Measurements from ENCODE around the gene MT1X.
"Not testable (repeated sequence)": the region's sequence is repeated elsewhere in the genome, so short reads cannot be mapped to it uniquely, and the experiment has no call there.

Gene MT1X

DNA sequence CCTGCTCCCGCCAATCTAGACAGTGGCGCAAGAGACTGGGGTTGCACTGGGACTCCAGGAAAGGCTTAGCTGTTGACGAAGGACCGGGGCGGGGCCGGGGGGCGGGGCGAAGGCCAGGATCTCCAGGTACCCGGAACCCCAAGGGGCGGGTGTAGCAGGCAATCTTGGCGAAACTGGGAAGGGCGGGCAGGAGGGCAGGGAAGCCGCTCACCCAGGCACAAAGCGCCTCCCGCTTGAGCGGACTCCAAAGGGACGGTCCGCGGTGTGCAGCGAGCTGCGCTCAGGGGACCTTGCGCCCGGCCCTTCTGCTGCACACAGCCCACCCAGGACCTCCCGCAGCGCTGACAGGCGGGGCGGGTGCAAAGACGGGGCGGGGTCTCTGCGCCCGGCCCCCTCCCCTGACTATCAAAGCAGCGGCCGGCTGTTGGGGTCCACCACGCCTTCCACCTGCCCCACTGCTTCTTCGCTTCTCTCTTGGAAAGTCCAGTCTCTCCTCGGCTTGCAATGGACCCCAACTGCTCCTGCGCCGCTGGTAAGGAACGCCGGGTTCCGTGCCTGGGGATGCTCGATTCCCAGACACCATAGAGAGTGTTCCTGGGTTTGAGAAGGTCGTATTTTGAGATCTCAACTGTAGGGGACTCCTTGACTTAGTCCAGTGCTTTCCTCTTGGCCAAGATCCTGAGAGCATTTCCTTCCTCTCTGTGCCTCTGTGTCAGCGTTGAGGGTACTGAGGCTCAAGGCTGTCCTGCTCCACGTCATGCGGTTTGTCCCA, 24.5 kb upstream of the MT1X start, which contains the start of gene MT1F:
Gene MT1F (plus strand): TSS at position 405 of the 772 bp plus-strand sequence. CDS start 100 bp downstream, at position 505.
- peak; percentile 18 to 63 for DNase-seq

DNA sequence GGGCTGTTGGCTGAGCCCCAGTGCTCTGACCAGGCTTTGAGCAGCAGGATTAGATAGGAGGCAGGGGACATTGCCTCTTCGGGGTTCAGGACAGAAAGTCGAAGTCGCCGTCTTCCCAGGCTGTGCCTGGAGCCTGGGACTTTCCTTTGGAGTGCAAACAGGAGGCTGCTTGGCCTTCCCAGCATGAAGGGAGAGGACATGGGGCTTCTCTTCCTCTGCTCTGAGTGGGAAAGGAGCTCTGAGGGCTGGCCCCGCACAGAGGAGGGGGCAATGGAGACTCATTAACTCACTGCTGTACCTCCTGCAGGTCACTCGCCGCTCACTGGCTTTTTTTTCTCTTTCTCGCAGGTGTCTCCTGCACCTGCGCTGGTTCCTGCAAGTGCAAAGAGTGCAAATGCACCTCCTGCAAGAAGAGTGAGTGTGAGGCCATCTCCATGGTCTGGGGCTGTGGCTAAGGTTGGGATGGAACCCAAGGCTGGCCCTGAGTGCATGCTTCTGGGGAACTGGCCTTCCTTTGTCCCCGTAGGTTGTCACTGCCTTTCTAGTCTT, 23.9 kb upstream of the MT1X start:
- DNase-seq: no peak

DNA sequence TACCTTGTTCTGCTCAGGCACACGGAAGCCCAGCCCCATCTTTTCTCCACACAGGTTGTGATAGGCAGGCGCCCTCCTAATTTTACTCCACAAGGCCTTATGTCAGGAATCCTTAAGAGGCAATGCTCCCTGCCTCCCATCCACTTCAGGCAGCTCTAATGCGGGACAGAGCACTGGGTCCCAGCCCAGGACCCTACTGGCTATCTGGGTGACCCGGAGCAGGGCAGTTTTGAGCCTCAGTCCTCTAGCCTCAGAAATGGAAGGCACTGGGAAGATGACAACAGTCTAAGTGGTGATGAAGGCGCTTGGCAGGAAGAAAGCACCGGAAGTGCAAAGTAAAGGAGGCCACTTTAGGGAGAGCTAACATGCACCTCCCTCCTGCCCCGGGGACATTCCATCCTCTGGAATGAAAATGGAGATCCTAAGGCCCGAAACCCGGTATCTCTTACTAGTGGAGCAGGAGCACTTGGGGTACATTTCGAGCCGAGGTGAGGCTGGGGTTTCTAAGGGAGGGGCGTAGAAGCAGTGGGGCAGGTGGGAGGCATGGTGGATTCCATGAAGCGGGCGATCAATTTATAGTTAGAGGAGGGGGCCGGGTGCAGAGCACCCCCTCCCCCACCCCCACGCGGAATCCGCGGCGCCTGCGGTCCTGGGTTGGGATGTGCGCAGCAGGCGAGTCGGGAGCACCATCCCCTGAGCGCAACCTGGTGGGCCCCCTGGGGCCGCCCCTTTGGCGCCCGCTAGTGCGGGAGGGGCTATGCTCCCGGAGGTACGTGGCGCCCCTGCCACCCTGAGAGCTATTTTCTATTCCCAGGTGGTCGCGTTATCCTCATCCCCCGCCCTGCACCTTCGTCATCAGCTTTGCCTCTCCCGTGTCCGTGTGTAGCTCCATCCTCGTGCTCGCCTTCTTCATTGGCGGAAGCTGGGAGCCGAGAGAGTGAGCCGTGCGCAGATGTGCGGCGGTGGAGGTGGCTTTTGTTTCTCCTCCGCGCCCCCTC, 19.6 kb upstream of the MT1X start:
- no peak for DNase-seq

DNA sequence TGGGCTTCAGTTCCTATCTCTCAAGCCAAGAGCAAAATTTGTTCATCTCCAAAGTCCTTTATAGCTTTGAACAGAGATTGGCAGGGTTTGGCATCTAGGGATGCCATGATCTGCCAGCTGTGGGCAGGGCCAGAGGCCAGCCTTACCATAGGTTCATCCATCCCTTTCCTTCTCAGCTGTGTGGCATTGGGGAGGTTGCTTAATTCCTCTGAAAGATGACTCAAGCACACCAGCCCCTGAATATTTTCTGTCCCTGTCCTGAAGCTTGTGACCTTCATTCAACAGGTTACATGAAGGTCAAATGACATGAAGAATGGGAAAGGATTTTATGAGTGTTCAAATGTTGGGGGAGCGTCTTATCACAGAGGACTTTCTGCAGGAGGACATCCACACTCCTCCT, 17.8 kb upstream of the MT1X start:
- no peak for DNase-seq

DNA sequence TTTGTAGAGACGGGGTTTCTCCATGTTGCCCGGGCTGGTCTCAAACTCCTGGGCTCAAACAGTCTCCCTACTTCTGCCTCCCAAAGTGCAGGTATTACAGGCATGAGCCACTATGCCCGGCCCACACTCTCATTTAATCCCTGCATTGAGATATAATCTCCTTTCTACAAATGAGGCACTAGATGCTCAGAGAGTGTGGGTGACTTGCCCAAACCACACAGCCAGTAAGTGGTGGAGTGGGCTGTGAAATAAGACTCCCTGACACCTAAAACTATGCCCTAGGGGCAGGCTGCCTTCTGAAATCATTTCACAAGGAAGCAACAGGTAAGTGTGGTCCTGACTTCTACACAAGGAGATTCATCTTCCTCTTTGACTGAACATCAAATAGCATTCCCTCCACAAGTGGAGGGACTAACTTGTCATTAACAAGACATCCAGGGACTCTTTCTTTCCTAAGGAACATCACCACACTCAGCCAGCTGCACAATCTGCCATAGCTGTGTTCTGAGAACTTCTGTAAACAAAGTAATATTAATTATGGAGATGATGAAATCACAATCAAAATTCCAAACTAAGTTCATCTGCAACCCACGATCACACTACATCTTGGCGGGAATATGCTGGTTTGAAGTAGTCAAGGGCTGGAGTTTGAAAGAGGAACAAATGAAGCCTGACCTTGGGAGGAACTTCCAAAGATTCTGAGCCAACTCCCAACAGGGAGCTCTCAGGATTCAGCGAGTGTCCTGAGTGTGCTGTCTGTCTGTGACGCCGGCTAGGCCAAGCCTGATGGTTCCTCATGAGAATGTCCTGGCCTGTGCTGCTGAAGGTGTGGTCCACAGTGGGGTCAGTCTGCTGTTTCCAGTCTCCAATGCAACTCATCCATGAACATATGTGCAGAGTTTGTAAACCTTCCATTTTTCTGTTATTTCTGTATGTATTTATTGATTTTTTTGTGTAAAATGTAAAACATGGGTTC, 16.7 kb upstream of the MT1X start:
- not testable (repeated sequence) for DNase-seq

DNA sequence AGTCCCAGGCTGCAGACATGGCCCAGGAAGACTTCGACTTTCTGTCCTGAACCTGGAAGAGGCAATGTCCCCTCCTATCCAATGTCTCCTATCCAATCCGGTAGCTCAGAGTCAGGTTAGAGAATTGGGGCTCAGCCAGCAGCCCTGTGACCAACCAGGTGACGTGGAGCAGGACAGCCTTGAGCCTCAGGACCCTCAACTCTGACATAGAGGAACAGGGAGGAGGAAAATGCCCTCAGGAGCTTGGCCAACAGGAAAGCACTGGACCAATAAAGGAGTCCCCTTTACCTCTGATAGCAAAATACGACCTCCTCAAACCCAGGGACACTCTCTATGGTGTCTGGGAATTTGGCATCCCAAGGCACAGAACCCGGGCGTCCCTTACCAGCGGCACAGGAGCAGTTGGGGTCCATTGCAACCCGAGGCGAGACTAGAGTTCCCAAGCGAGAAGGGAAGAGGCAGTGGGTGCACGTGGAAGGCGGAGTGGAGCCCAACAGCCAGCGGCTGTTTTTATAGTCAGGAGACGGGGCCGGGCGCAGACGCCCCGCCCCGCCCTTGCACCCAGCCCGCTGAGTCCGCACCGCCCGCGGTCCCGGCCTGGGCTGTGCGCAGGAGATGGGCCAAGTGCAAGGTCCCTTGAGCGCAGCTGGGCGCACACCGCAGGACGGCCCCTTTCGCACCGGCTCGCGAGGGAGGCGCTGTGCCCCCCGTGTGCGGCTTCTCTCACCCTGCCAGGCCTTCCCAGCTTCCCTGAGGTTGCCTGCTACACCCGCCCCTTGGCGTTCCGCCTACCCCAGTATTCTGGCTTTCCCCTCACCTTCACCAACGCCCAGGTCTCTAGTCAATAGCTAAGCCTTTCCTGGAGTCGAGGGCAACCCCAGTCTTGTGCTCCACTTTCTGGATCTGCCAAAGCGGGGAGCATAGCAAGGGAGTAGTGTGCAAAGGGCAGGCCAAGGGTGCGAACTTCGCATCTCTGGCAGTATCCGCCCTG, 14.4 kb upstream of the MT1X start, which contains the start of gene MT1G:
Gene MT1G (minus strand): TSS at position 485 of the 991 bp plus-strand sequence. CDS start 72 bp downstream, at position 413.
- DNase-seq: no peak

DNA sequence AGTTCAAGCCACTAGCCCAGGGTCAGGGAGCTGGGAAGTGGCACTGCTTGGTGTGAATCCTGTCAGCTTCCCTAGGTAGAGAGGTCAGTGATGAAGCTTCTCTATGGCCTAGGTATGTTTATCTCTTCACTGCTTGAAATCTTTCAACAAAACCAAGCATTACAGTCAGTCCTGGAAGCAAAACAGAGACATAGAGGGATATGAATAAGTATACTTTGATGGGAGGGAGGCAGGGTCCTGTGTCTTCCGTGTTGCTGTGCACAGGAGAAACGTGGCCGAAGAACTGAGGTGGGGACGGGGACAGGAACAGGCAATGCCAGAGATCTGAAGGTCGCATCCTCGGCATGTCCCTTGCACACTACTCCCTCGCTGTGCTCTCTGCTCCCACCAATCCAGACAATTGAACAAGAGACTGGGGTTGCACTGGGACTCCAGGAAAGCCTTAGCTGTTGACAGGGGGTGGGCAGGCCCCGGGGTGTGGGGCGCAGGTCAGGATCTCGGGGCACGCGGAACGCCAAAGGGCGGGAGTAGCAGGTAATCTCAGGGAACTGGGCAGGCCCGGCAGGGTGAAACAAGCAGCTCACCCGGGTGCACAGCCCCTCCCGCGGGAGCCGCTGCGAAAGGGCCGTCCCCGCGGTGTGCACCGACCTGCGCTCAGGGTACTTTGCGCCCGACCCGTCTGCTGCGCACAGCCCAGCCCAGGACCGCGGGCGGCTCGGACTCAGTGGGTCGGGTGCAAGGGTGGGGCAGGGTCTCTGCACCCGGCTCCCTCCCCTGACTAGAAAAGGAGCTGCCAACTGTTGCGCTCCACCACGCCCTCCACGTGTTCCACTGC, 13.0 kb upstream of the MT1X start, which contains the start of gene MT1H:
Gene MT1H (plus strand): TSS at position 810 of the 835 bp plus-strand sequence. CDS start 71 bp downstream, outside the sequence.
- DNase-seq: no peak

DNA sequence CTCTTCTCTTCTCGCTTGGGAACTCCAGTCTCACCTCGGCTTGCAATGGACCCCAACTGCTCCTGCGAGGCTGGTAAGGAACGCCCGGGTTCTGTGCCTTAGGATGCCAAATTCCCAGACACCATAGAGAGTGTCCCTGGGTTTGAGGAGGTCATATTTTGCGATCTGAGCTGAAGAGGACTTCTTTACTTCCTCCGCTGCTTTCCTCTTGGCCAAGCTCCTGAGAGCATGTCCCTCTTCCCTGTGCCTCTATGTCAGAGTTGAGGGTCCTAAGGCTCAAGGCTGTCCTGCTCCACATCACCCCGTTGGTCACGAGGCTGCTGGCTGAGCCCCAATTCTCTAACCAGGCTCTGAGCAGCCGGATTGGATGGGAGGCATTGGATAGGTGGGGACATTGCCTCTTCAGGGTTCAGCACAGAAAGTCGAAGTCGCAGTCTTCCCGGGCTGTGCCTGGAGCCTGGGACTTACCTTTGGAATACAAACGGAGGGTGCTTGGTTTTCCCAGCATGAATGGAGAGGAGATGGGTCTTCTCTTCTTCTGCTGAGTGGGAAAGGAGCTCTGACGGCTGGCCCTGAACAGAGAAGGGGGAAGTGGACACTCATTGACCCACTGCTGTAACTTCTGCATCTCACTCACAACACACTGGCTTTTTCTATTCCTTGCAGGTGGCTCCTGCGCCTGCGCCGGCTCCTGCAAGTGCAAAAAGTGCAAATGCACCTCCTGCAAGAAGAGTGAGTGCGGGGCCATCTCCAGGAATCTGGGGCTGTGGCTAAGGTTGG, 12.2 kb upstream of the MT1X start:
- DNase-seq: no peak

DNA sequence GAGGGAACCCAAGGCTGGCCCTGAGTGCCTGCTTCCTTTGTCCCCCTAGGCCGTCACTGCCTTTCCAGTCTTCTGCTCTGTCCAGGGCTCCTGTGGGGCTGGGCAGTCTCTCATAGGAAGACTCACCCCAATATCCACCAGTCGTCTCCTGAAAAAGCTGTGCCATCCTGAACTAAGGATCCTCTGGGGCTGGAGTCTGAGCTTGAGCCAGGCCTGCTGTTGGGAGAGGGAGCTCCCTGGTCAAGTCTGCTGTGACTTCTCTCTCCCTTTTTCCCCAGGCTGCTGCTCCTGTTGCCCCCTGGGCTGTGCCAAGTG, 11.7 kb upstream of the MT1X start:
- no peak for DNase-seq

DNA sequence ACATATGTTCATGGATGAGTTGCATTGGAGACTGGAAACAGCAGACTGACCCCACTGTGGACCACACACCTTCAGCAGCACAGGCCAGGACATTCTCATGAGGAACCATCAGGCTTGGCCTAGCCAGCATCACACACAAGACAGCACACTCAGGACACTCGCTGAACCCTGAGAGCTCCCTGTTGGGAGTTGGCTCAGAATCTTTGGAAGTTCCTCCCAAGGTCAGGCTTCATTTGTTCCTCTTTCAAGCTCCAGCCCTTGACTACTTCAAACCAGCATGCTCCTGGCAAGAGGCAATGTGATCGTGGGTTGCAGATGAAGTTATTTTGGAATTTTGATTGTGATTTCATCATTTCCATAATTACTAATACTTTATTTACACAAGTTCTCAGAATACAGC, 10.6 kb upstream of the MT1X start:
- not testable (repeated sequence) for DNase-seq

DNA sequence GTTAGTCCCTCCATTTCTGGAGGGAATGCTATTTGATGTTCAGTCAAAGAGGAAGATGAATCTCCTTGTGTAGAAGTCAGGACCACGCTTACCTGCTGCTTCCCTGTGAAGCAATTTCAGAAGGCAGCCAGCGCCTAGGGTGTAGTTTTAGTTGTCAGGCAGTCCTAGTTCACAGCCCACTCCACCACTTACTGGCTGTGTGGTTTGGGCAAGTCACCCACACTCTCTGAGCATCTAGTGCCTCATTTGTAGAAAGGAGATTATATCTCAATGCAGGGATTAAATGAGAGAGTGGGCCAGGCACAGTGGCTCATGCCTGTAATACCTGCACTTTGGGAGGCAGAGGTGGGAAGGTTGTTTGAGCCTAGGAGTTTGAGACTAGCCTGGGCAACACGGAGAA, 10.1 kb upstream of the MT1X start:
- DNase-seq: not testable (repeated sequence)

DNA sequence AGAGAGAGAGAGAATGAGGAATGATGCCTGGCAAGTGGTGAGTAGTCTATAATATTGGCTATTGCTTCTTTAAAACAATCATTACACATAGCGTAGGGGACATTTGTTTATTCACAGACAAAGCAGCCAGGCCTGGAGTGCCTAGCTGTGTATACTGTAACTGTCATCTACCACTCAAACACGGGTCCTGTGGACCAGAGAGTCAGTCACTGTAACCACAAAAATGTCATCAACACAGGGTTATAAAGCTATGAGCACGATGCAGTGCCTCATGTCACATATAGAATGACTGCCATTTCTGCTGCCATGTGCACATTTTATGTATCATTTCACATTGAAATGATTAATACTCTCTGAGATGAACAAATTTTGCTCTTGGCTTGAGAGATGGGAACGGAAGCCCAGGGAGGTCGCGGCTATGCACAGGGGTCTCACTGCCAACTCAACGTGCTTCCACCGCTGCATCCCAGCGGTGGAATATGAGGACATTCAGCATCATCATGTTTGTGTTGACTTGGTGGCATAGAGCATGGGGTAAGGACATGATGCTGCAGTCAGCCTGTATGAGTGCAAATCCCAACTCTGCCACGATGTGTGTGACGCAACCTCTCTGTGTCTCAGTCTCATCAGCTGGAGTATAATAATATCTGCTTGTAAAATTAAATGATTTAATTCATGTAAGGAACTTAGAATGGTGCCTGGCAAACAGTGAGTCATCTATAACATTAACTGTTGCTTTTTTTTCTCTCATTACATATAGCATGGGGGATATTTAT, 9.3 kb upstream of the MT1X start:
- no peak for DNase-seq

DNA sequence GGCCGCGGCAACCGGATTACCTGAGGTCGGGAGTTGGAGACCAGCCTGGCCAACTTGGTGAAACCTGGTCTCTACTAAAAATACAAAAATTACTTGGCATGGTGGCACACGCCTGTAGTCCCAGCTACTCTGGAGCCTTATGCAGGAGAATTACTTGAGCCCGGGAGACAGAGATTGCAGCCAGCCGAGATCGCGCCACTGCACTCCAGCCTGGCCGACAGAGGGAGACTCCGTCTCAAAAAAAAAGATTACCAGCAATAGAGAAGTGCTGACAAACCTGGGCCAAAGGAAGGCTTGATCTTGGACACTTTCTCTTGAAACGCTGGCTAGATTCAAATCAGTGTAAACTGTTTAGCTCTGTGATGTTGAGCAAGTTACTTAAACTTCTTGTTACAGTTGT, 8.3 kb upstream of the MT1X start:
- DNase-seq: no peak

DNA sequence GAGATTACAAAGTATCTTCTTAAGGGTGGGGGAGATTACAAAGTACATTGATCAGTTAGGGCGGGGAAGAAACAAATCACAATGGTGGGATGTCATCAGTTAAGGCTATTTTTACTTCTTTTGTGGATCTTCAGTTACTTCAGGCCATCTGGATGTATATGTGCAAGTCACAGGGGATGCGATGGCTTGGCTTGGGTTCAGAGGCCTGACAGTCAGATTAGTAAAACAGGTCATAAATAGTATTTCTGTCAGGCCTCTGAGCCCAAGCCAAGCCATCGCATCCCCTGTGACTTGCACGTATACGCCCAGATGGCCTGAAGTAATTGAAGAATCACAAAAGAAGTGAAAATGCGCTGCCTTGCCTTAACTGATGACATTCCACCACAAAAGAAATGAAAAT, 7.7 kb upstream of the MT1X start:
- not testable (repeated sequence) for DNase-seq

DNA sequence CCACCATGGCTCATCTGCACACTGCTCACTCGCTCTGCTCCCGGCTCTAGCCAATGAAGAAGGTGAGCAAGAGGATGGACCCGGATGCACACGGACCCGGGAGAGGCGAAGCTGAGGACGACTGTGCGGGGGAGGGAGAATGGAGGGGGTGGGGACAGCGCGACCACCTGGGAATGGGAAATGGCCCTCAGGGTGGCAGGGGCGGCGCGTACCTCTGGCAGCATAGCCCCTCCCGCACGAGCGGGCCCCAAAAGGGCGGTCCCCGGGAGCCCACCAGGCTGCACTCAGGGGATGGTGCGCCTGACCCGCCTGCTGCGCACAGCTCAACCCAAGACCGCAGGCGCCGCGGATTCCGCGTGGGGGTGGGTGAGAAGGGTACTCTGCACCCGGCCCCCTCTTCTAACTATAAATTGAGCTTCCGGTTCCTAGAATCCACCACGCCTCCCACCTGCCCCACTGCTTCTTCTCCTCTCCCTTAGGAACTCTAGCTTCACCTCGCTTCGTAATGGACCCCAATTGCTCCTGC, 6.5 kb upstream of the MT1X start:
- DNase-seq: no peak

DNA sequence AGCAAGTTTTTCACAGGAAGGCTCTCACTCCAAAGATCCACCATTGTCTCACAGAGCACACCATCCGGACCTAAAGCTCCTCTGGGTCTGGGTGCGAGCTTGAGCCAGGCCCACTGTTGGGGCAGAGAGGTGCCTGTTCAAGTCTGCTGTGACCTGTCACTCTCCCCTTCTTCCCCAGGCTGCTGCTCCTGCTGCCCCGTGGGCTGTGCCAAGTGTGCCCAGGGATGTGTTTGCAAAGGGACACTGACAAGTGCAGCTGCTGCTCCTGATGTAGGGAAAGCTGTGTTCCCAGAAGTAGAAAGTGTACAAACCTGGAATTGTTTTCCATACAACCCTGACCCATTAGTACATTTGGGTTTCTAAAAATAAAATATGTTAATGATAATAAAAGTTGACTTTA, 4.8 kb upstream of the MT1X start:
- DNase-seq: no peak

DNA sequence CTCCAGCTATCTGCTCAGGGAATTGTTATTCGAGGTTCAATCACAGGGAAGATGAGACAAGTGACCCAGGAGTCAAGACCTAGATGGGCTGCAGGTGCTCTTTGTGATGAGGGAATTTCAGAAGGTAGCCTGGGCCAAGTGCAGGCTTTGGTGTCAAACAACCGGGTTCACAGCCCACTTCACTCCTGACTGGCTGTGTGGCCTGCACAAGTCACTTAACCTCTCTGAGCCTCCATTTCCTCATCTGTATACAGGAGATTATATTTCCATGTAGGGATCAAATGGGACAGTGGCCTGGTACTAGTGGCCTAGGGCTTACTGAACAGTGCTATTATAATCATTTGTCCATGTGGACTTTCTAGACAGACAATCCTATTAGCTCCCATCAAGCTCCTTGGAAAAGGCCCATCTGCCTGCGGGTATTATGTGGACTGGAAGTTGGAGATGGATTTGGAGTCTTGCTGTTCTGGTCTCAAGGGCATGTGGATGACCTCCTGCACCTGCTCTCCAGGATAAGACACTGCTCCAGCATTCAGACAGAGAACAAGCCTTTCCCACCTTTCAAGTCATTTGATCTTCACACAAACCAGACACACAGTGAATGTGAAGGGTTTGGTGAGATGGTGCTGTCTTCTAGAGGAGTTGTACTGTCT, 3.1 kb upstream of the MT1X start:
- DNase-seq: no peak

Measured in NCI-H187 (cell line).